ENCODE measurements around the gene RPS21. TPM values are rescaled to one million over a fixed set of nuclear protein-coding genes. Genes with fewer than 3 reads are reported as not detected.
A peak's percentile ranks its signal among the peaks of the same experiment; 100 is the strongest.

RPS21 gene
- total RNA-seq, 1 donor from 2014 or later = 611 TPM

DNA sequence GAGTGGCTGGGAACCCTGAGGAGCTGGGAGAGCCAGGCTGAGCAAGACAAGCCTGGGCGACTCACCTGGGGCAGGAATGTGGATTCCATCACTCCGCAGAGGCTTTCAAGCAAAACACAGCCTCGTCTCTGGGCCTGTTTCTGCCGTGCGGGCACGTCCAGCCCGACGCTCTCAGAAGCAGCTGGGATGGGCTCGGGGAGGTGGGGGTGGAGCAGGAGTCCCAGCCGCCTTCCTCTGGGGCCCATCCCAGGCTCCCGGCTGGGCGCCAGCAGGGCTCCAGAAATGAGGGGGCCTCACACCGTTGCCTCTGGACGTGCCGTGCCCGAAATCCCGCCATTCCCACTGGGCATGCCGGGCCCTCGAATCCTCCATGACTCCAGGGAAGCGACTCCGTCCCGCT lies 8.7 kb upstream of the RPS21 start:
- DNase-seq = peak; percentile 76

DNA sequence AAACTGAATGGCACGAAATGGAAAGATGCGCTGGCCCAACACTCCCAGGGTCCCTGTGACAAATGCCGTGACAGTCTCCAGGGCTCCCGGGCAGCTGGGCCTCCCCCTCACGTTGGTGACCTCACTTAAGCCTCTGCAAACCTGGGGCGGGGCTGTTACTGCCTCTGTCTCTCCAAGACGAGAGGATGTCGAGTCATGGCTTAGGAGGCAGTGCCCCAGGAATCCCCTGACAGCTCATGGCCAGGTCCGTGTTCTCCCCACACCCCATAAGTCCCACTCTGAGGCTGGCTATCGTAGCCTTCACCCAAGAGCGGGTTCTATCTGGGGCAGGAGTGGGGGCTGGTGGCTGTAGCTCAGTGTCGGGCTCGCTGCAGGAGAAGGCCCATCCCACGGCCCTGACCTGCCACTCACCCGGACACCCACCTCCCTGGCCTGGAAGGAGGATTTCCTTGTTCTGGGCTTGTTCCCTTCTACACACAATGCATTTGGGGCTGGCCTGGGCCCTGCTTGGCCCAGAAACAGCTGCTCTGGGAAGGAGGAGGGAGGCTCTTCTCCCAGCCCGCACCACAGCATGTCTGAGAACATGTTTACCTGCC lies 5.6 kb upstream of the RPS21 start:
- no peak for DNase-seq

DNA sequence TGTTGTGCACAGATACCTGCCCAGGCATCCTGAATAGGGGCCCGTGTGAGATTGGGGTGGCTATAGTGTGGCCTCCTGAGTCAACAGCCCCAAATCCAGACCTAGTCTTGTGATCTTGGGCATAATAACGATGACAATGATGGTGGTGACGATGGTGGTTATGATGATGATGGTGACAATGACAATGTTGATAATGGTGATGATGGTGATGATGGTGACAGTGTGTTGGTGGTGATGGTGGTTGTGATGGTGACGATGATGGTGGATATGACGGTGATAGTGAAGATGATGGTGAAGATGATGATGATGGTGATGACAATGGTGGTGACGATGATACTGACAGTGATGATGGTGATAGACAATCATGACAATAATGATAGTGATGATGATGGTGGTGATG lies 5.1 kb upstream of the RPS21 start:
- no peak for DNase-seq

DNA sequence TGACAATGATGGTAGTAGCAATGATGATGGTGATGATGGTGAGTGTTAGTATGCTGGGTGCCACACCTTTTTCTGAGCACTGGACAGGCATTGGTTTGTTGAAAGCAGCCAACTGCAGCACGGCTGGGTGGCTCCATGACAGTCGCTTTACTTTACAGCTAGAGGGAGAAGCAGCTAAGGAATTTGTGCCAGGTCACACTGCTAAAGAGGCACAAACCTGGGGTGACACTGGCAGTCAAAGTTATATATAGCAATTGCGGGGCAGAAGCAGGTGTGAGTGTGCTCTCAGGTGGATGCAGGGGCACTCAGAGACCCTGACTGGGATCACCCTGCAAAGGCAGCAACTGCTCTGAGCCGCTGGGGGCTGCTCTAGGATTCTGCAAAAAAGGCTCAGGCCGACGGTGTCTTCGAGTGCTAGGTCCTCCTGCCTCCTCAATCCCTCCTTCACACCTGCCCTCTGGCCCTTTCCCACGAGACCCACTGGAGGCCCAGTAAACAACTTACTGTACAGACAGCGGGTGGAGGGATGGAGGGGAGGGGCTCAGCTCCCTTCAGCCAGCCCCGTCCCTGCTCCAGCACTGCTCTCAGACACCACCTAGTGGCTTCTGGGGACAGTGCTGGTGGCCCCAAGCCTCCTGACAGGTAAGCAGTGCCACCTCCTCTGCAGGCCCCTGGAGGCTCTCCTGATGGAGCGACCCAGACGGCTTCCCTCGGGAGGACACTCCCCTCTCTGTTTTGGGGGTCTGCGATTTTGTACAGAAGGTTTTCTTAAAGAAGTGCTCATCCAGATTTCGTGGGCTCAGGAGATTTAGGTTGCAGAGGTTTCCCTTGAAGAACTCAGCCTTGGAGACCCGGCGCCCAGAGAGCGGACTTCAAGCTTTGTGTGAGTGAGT lies 4.4 kb upstream of the RPS21 start:
- DNase-seq = peak; percentile 85

DNA sequence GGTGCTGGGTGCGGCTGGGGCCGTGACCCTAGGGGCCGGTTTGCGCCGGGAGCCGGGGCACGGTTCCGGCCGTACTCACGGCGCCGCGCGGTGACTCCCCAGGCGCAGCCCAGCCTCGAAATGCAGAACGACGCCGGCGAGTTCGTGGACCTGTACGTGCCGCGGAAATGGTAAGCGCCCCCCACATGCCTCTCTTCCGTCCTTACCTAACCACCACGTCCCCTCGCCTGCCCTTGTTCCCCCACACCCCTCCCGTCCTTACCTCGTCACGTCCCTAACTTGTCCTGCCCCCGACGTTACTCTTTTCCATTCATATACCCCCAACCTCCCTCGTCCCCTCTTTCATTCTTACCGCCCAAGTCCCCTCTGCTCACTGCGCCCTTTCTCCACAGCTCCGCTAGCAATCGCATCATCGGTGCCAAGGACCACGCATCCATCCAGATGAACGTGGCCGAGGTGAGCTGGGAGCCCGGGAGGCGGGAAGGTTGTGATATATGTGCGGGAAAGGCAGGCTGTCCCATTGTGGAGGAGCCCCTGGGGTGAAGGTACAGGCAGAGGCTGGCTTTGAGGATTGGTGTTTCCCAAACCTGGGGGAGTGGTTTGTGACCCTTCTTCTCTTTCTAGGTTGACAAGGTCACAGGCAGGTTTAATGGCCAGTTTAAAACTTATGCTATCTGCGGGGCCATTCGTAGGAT lies 463 bp downstream of the RPS21 start:
- no peak for DNase-seq

DNA sequence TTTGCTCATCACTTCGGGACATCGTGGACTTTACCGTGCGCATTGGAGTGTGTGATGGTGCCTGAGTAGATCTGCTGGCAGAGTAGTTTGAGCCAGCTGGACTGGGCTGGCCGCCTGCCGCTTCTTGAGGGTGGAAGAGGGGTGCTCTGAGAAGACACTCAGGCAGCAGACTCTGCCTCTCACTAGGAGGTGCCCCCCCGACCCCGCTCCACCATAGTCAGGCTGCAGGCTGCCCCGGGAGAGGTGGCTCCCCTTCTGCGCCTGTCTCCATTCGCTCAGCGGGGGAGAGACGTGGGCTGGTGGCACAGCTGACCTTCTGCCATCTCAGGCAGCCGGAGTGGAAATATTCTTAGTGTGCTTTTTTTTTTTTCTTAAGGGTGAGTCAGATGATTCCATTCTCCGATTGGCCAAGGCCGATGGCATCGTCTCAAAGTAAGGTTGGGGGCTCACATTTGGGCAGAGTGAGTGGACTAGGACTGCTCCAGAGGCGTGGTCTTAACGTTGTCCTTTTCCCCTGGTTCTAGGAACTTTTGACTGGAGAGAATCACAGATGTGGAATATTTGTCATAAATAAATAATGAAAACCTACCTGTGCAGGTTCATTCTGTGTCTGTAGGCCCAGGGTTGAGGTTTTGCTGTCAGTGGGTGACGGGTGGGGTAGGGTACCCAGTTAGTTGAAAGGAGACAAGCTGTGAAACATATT lies 1.2 kb downstream of the RPS21 start:
- DNase-seq = no peak

DNA sequence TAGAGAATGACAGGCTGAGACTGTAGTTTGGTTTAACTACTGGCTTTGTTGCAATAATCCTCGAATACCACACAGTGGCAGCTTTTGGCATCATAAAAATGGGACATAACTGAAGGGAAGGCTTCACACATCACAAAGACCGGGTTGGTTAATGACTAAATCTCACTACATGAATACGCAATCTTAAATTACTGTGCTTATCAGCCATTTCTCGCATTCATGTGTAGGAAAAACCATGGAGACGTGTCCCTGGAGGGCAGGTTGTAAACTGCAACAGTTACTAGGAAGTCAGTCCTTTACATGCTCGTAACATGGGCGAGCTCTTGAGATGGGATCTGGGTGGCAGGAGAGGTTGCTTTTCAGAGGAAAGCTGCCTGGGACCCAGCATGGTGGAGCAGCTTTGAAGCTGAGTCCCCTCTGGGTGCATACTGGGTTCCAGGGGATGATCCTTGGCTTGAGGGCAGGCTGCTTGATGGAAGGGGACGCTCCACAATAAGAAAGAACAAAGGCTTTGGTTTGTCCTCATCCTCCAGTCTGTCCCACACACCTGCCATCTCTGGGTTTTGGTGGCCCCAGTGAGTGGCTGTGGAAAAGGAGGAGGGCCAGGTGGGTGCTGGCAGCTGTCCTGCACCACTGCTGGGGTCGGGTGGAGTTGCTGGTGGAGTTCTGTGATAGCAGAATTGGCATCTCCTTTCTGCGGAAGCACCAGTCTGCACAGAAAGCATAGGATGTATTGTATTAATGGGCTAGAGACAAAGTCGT lies 2.1 kb downstream of the RPS21 start:
- DNase-seq = no peak

DNA sequence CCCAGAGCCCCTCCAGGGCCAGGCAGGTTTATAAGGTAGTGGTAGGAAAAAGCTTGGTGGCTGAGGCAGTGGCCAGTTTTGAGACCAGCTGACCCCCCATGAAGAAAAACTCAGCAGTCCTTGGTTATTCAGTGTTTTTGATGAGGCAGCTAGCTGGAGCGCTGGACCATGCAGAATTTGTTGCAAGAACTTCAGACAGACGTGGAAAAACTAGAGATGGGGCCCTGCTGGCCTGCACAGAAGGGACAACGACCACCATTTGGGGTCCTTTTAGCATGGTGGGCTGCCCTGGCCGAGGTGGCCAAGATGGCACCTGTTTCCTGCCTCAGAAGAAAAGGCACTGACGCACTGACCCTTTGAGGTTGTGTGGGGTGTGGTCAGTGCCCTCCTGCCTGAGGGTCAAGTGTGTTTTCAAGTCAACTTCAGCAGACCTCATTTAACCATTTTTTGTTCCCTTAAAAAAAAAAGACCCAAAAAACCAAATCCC lies 2.7 kb downstream of the RPS21 start:
- DNase-seq = no peak

DNA sequence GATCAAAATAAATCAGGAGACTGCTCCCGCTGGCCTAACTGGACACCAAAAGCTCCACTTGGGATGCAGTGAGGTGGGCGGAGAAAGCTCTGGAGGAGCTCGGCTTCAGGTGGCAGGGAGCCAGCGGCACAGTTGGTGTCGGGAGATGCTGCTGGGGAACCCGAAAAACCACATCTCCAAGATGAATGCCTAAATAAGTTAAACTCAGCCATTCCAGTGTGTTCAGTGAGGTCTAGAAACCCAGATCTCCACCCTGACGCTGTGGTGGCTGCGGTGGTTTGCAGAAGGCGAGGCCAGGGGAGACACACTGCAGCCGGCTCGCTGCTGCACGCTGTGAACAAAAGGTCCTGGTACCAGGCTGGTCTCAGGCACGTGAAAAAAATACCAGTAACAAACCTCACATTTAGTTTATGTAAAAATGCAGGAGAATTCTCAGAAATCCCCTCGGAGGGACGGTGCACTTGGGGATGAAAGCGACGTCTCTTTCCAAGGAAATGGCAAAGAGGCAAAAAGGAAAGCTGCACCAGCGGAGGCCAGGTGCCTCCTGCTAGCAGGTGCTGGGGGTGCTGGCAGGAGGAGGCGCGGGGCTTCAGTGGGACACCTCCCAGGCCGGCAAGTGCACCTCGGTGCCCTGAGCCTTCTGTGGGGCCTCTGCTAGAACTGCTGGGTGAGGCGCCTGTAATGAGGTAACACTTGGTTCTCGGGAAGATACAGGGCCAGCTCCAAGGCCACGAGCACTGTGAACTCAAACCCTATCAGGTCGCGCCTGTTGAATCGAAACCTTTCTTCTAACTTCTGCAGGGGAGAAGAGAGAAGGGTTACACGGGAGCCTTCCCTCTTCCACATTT lies 3.6 kb downstream of the RPS21 start:
- no peak for DNase-seq

DNA sequence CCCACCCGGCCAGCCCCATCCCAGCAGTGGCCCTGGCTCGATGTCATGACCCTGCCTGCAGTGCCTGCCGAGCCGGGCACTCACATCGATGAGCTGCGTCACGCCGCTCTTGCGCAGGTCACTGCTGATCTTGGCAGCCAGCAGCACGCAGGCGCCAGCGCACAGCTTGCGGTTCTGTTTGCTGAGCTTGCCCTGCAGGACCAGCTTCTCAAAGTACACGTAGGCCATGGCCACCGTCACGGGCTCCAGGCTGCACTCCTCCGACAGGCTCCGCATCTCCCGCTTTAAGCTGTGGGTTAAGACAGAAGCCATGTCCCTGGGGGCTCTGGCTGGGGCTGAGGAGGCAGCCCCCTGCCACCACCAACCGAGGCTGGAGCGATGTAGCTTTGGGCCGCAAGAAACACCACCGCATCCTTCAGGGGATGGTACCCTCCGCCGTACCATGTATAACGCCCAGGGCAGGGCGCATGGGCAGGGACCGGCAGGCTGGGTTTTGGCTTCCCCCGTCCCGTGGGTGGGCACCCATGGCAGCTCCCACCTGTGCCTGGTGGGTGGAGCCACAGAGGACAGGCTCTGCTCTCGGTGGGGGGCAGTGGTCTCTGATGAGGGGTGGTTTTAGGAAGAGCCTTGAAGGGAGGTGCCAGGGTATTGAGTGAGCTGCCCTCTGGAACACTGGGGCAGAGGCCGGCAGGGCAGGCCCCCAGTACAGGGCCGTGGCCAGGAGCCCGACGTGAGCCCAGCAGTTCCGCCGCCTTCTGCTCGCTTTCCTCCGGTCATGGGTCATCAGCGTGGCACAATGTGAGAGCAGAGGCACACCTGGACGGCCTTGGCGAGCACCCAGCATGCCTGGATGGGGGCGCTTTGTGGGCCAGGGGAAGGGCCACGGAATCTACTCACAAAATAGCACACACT lies 4.5 kb downstream of the RPS21 start:
- DNase-seq = no peak

DNA sequence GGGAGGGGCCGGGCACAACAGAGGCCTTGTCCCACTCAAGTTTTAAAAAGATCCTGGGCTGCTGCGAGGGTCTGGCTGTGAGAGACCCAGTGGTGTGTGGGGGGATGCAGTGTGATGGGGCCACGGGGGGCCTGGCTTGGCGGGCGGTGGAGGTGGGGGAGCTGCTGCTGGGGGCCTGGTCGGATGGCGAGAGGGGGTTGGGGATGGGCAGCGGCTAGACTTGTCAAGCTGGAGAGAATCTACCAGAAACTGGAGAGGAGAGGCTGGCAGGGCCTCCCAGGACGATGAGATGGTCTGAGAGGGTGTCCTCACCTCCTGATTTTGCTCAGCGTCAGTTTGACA lies 5.1 kb downstream of the RPS21 start:
- no peak for DNase-seq

DNA sequence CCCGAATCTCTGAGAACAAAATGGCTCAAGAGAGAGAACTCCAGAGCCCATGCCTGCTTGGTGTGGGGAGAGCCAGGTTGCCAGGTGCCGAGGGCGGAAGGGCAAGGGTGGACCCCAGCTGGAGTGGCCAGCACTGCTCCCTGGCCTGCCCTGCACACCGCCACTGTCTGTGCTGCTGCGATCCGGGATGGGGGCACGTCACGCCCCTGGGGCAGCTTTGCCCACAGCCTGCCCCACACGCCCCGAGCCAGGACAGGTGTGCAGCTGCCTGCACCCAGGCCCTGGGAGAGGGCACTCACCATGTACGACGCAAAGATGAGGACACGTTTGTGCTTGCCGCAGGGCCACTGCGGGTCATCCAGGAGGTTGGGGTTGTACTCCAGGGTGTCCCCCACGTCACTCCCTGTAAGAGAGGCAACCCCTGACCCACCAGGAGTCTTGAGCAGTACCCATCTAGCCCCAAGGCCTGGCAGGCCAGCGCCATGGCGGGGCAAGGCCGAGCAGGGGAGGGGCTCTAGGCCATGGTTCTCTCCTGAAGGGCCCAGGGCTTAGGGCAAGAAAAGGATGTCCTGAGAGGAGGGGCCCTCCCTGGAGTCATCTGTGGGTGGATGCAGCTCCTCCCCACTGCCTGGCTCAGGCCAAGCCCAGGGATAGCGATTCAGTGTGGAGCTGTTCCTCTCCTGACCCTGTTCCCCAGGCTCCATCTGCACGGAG lies 5.9 kb downstream of the RPS21 start:
- DNase-seq = no peak

DNA sequence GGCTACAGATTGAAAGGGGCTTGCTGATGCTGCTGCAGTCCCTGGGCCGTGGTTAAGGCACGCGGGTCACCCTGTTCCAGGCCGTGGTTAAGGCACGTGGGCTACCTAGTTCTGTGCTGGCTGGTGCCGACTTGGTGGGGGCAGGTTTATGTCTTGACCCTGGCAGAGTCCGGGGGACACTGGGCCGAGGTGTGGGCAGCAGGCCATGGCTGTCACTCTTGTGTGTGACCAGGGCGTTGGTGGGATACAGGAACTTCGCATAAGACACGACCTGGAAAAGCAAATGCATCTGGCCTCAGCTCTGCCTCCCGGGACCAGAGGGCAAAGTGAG lies 6.4 kb downstream of the RPS21 start:
- DNase-seq = no peak

DNA sequence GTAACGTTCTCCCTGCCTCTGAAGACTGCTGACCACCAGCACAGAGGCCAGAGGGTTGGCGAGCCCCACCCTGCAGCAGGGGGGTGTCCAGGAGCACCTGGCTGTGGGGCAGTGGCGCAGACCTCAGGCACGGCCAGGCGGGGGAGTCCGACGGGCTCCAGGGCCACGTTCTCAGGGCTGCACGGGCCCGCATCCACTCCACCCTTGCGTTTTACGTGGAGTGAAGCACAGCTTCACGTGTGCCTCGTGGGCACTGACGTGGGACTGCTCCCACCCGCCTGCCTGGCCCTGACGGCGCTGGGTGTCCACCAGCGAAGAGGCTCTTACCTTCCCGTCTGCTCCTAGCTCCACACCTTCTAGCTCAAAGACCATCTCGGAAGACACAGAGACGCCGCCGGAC lies 6.9 kb downstream of the RPS21 start:
- DNase-seq = no peak

DNA sequence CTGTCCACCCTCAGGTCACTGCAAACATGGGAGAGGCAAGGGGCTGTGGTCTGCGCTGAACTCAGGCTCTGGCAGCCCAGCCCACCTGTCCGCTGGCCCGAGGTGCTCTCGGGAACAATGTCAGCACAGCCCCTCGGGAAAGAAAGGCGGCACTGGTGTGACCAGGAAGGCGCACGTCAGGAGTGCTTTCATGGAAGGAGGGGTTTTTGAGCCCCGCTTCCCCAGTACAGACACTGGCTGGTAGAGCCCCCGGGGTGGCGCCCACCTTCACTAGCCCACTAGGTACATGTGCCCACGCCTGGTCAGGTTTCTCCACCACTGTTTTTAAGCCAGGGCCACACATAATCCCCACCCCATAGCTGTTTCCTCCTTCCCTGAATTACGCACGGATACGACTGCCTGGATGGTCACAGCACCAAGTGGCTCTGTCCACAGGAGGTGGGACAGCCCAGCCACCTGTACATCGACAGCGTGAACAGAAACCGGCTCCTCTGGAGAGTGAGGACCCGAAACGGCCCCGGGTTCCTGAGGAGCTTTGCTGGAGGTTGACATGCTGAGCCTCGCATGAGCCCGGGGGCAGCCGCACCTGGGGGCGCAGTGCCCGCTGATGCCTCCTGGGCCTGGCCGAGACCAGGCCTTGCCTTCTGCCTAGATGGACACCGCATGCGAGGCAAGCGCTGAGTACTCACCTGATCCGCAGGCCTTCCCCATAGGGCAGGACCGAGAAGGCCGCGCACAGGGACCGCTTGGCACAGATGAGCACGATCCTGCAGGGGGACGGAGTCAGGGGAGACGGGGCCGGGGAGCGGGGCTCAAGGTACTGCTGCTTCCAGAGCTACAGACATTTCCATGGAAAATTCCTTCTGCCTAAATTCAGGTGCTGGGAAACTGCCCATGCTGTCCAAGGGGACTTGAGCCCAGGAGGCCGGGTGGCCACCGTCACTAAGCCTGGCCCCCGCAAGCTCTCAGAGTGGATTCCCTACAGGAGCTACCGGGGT lies 7.6 kb downstream of the RPS21 start:
- DNase-seq = no peak

DNA sequence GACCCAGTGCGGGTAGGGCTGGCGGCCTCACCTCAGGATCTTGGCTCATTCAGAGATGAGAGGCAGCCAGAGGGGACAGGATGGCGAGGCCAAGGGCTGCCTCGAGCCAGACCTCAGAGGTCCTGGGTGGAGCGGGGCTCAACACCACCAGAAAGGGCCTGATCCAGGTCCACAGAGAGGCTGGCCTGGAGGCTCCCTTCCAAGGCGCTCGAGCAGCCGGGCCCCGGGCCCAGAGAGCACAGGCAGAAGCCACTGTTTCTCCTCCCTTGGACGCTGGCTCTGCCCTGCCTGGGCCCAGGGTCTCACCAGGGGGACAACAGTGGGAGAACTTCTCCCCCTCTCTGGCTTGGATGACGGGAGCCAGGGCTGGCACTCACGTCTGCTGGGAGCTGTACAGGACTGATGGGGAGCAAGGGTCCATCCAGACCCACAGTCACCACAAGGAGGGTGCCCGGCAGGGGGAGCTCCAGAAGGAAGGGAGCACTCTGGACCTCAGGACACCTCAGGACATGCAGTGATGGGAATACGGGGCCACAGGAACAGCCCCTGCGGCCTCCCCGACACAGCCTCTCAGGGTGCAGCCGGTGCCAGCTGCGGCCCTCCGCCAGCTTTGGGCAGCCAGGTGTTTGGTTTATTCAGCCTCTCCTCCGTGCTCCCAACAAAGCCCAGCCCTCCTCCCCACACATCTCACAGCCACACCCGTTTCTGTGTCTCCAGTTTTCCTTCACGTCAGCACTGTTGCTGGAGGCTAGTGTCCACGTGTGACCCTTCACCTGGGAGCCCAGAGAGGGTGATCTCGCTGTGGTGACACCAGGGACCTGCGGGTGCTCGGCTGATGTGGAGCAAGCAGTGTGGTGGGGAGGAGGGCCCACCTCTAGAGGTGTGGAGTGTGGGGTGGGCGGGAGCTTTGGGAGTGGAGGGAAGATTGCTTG lies 8.7 kb downstream of the RPS21 start:
- DNase-seq = no peak
